Medulla oblongata (tissue), 1 donor: Measurements from ENCODE around the gene TFPI.

Experiments
- DNase-seq: peaks from one replicate; pipeline ENCODE4 v3.0.0-alpha.2; 2015; ENCODE audit errors: extremely low spot score

The TFPI gene

DNA sequence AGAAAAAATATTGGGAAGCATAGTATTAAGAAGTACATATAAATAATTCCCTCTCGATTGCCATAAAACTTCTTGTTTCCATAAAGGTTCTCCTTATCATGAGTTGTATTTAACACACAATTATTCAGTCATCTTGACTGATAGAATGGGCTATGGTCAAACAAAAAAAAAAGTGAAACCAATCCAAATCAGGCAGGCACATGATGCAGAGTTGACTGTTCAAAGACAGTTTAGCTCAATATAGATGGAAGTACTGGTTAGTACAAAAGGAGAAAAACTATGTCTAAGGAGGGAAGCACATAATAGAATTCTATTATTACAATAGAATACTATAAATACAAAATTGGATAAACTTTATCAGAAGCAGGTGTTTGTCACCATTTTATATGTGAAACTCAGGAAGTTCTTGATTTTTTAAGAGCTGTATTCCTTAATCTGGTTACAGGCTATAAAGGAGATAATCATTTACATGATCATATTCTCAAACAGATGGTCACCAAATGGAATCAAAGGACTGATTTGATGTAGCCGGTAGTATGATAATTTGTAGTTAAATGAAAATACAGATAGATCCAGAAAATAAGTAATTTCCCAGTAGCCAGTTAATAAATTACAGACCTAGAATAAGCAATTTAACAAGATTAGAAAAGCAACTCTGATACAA lies 88.0 kb downstream of the TFPI start:
- no peak for DNase-seq

GRCh38 chr2:187462839-187463238 lies 91.4 kb downstream of the TFPI start:
- no peak for DNase-seq

GRCh38 chr2:187461294-187462261 lies 92.7 kb downstream of the TFPI start:
- no peak for DNase-seq

DNA sequence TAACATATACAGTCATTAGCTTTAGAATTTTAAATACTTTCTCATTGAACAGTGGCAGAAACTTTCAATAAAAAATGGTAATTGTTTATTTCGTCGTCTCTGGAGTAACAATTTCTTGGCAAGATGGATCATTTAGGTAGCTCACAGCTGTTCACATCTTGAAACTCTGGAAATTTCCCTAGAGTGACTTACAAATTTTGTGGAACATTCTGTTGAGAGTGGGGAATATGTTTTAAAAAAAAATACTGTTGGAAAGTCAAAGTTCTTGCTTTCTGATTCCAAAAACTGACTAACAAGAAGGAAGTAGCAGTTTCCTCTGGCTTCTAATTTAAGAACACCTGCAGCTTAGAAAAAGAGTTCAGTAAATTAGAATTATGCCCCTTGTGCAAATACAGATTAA lies 95.0 kb downstream of the TFPI start:
- no peak for DNase-seq

DNA sequence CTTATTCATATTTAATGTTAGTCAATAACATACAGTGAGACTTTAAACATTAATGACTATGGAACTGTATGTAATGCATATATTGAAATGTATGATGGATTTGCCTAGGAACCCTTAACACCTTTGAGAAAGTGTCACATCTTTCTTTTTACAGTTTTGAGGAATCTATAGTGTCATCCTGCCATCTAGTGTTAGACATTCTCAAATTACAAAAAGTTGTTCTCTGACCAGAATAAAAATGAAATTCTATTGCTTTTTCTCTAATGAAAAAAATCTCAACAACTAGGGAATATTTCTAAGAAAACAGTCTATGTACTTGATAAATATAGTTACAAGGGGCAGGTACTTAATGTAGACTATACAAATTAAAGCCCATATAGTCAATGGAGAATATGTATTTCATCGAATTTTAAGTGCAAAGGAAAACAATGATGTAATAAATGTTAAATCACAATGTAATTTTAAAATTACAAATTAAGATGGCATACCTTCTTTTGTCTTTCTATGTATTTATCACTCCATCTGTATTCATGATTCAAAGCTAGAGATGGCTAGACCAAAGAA lies 101.1 kb downstream of the TFPI start:
- DNase-seq: peak; percentile 56

- no peak for DNase-seq
Observed at GRCh38 chr2:187451510-187451909, 102.7 kb downstream of the TFPI start.

DNA sequence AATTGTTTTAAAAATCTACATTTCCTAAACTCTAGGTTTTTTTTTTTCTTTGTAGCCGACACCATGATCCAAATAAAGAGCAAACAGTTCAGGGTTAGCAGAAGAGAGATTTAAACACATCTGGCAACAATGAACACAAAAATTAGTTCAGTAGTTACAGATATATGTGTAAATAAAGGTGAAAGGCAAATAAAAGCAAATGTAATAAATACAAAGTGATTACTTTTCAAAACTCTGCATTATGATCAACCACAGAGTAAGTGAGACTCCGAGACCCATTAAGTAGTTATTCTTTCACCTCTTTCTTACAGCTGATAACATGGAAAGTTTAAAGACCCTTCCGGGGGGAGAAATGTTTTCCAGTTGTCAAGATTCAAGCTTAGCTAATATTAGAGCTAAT lies 106.9 kb downstream of the TFPI start:
- no peak for DNase-seq

GRCh38 chr2:187446711-187447110 lies 107.5 kb downstream of the TFPI start:
- DNase-seq: no peak

DNA sequence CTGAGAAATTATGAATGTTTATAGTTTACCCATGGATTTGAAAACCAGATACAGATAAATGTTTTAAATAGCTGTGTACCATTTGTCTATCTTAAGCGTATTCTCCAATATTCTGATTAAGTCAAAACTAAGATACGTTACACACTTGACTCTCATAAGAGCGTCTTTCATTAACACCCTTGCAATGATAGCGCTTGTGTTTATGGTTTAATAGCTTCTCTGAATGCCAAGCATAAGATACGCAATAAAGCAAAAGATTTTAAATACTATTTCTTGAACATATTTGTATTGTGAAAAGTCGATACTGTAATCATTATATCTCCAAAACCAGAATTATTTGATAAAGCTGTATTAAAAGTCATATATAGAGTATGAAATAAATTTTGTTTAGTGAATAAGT lies 109.2 kb downstream of the TFPI start:
- no peak for DNase-seq

- no peak for DNase-seq
Observed at GRCh38 chr2:187442778-187443177, 111.5 kb downstream of the TFPI start.

DNA sequence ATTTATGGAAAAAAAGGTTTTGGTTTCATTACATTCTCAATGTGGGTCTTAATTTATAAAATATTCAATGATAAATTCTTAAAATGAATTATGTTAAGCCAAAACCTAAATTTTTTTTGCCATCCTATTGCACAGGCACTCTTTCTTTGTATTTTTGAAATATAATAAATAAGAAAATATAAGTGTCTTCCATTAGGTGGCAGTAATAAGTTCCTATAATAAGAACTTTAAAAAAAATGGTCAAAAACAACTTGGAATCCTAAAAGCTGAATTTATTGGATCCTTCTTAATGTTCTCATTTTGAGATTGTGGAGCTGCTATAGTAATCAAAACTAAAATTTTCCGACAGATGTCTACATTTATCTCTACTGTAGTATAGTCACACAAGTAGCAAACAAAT lies 111.9 kb downstream of the TFPI start:
- DNase-seq: no peak

DNA sequence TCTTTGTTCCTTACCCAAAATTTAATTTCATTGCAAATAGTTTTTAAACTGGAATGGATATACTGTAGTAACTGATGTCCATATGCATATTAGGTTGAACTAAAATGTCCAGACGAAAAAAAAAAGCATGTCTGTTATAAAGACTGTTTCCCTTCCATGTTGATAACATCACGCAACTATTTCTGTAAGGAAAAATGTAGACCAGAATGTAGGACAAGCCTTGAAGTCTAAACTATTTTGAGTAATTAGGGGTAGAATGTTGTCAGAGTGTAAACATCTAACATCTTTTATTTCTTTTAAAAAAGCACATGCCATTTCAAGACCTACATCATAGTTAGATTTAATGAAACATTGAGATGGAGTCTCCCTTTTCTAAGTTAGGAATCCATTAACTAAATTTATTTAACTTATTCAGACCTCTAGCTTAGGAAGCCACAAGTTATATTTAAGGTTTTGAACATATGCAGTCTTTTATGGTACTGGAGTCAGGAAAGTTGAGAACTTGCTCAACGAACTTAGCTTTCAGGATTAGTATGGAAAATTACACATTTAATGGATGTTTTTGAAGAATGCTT lies 114.0 kb downstream of the TFPI start:
- no peak for DNase-seq

GRCh38 chr2:187438455-187438854 lies 115.8 kb downstream of the TFPI start:
- DNase-seq: peak; percentile 84

- no peak for DNase-seq
Observed at GRCh38 chr2:187435756-187436155, 118.5 kb downstream of the TFPI start.

- DNase-seq: no peak
Observed at GRCh38 chr2:187435078-187435477, 119.2 kb downstream of the TFPI start.

DNA sequence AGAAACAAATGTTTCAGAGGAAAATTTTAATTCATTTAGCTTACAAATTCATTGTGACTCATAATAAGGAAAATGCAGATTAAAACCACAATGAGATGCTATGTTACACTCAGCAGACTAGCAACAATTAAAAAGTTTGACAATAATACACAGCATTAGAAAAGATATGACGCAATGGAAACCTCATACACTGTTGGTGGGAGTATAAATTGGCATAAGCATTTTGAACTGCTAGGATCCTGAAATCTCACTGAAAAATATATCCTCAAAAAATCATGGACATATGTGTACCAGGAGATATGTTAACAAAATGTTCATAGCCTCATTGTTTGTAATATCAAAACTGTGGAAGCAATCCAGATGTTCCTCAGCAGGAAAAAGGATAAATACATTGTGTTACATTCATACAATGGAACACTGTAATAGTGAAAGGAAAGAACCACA lies 119.9 kb downstream of the TFPI start:
- DNase-seq: no peak

GRCh38 chr2:187431911-187432310 lies 122.3 kb downstream of the TFPI start:
- DNase-seq: no peak

- DNase-seq: no peak
Observed at GRCh38 chr2:187429989-187430388, 124.2 kb downstream of the TFPI start.

DNA sequence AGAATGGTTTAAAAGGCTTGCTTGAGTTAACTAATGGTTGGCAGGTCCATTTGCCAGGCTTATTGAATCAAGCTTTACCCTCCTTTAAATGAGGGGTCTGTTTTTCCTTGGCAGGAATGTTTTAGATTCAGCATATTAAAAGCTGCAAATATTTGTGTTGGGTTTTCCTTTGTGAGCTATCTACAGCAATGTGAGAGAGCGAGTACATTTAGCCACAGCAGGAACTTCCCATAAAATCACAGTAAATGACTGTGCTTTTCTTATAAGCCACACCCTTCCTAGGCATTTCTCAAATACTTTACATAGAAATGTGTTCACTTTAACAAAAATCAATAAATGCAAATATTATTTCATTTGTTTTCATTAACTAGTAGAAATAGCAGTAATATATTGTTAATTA lies 130.1 kb downstream of the TFPI start:
- no peak for DNase-seq

GRCh38 chr2:187422282-187422681 lies 132.0 kb downstream of the TFPI start:
- no peak for DNase-seq

DNA sequence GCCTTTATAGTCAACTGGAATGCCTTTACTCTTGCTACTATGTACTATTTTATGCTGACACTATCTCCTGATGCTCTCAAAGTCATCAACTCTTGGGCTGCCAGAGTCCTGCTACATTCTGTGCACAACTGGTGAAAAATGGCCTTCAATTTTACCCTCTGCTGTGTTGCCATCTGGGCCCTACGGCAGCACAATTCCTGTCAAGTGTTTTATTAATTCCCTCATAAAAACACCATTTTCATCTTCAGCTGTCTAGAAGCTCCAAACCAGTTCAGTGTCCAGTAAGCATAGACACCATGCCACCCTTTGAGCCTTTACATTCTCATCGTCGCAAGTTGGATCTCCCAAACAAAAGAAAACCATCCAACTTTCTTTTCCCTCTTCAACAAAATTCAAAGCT lies 132.7 kb downstream of the TFPI start:
- DNase-seq: no peak

DNA sequence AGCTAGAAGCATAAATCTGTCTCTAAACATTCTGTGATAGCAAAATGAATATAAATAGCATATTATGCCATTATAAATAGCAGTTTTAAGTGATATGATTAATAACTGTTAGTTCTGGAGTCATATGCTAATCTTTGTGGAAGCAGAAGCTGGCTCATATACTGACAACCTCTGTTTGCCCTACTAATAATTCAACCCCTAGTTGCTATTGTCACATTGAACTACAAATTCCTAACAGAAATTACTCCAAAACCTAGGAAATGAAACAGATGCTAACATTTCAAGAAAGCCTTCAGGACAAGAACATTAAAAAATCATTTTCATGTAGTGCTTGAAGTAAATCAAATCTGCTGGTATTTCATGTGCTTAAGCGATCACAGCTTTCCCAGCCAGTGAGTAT lies 134.4 kb downstream of the TFPI start:
- DNase-seq: no peak
